ENCODE data around the gene TBL3. TPM values are rescaled to one million over a fixed set of nuclear protein-coding genes. Genes with fewer than 3 reads are reported as not detected.

Gene TBL3
- total and polyA plus RNA-seq, 11 donors, result 19.3 to 68.7 (median 22.0) TPM

GRCh38 chr16:1924095-1924494, 47.8 kb upstream of the TBL3 start:
- WGBS, 4 donors, result 53 to 79% (median 70%) methylated on average over 5 of the region's 5 CpGs
- no peaks in the 10 kb centered on the region for H3K9me3 ChIP-seq
- no peaks in the 10 kb centered on the region for H3K36me3 ChIP-seq
- H3K4me3 ChIP-seq, result no peak overlapping the region
- intact Hi-C loops (cut with DNase I), result no loop called here
- H3K27me3 ChIP-seq, result peaks cover 13 to 58% (median 45%) of the 10 kb centered on the region in 9 donors
- no peak for DNase-seq
- TF ChIP-seq CTCF (IDR thresholded peaks at IDR 0.05), result no peak
- TF ChIP-seq POLR2A (IDR thresholded peaks at IDR 0.05), result no peak
- no peak for ATAC-seq
- H3K27ac ChIP-seq, result no peak overlapping the region
- peaks cover 0 to 11% (median 2%) of the 10 kb centered on the region in 12 donors for H3K4me1 ChIP-seq

- TF ChIP-seq POLR2A (IDR thresholded peaks at IDR 0.05) (no peak), CTCF (IDR thresholded peaks at IDR 0.05) (no peak)
- DNase-seq, result no peak
- no peak for ATAC-seq
- H3K27ac ChIP-seq, result no peak overlapping the region
- intact Hi-C loops (cut with DNase I), result loop anchor here in 3 of 10 donors (2.0 to 5.0 kb wide), 3 partner anchors 59 to 219 kb away; partner anchors contain the start of gene MAPK8IP3 (in 1 of the 3)
- H3K9me3 ChIP-seq, result no peaks in the 10 kb centered on the region
- peaks cover 0 to 40% (median 26%) of the 10 kb centered on the region in 9 donors for H3K27me3 ChIP-seq
- H3K36me3 ChIP-seq, result no peaks in the 10 kb centered on the region
- peaks cover 0 to 20% (median 7%) of the 10 kb centered on the region in 12 donors for H3K4me1 ChIP-seq
- 55 to 67% (median 57%) methylated on average over 10 to 11 of the region's 11 CpGs for WGBS, 4 donors
- H3K4me3 ChIP-seq, result no peak overlapping the region
These were observed 45.6 kb upstream of the TBL3 start for GRCh38 chr16:1926271-1926670.

GRCh38 chr16:1929105-1929504, 42.7 kb upstream of the TBL3 start:
- no peaks in the 10 kb centered on the region for H3K36me3 ChIP-seq
- peak overlapping the region; percentile 37 to 74 (median 64) for H3K4me3 ChIP-seq
- intact Hi-C loops (cut with DNase I), result loop anchor here in 6 of 10 donors (1.0 to 5.0 kb wide), 4 partner anchors 64 to 222 kb away; partner anchors contain the start of gene MAPK8IP3 (in 1 of the 6)
- H3K9me3 ChIP-seq, result no peaks in the 10 kb centered on the region
- ATAC-seq (peak in 3 of 4 donors; percentile 30 to 67 (median 49)), DNase-seq (peak in 3 of 5 donors; percentile 36 to 55 (median 44))
- H3K27me3 ChIP-seq, result peaks cover 0 to 12% (median under 1%) of the 10 kb centered on the region in 9 donors
- no peak for TF ChIP-seq CTCF (IDR thresholded peaks at IDR 0.05)
- TF ChIP-seq POLR2A (IDR thresholded peaks at IDR 0.05), result no peak
- peaks cover 0 to 12% (median 7%) of the 10 kb centered on the region in 12 donors for H3K4me1 ChIP-seq
- WGBS, 4 donors, result 8 to 15% (median 12%) methylated on average over 5 to 11 of the region's 11 CpGs
- H3K27ac ChIP-seq, result peak overlapping the region; percentile 36 to 85 (median 76)

- peak in 1 of 2 donors; percentile 50 for TF ChIP-seq POLR2A (IDR thresholded peaks at IDR 0.05)
- TF ChIP-seq CTCF (IDR thresholded peaks at IDR 0.05), result peak; percentile 83 to 100 (median 98)
- intact Hi-C loops (cut with DNase I), result loop anchor here in 8 of 10 donors (1.0 to 5.0 kb wide), 4 partner anchors 65 to 222 kb away; partner anchors contain the start of gene MAPK8IP3 (in 1 of the 8)
- peaks cover 0 to 5% (median 0%) of the 10 kb centered on the region in 9 donors for H3K27me3 ChIP-seq
- H3K27ac ChIP-seq, result peak overlapping the region; percentile 36 to 85 (median 76)
- ATAC-seq (peak; percentile 75 to 95 (median 91)), DNase-seq (peak; percentile 90 to 97 (median 91))
- H3K9me3 ChIP-seq, result no peaks in the 10 kb centered on the region
- no peaks in the 10 kb centered on the region for H3K36me3 ChIP-seq
- H3K4me1 ChIP-seq, result peaks cover 0 to 12% (median 7%) of the 10 kb centered on the region in 12 donors
- 12 to 32% (median 18%) methylated on average over 17 to 70 of the region's 70 CpGs for WGBS, 4 donors
- H3K4me3 ChIP-seq, result peak overlapping the region; percentile 37 to 74 (median 64)
These were observed 42.1 kb upstream of the TBL3 start for GRCh38 chr16:1929578-1930337.

All from heart left ventricle (tissue), 16 donors.